A549 (cell line): Measurements from ENCODE around the gene GINS1. TPM values are rescaled to one million over a fixed set of nuclear protein-coding genes. Genes with fewer than 3 reads are reported as not detected.

Source experiments
- ATAC-seq, 2 experiments: fragments of 200-7000 bp in 1 of 2; fragments of >200 bp in 1 of 2; cut with Nextera tagmentation in 1 of 2; cut with Tn5 transposase in 1 of 2; 3 replicates each; pipeline versions ENCODE4 v1.8.0 to v1.9.1; 2018 to 2020; ENCODE audit warnings: mild to moderate bottlenecking in 1 of 2, moderate library complexity in 1 of 2
- CTCF ChIA-PET: fragments of 300-600 bp; sonication (Branson Sonifier 250); formaldehyde crosslinking; extraction: SDS; loops from one replicate; lab custom pipeline; 2021; ENCODE audit warnings: antibody characterized with exemption, inconsistent platforms; lab: Yijun Ruan, JAX
- POLR2A ChIA-PET: fragments of 350-600 bp; formaldehyde crosslinking; extraction: SDS; loops from one replicate; lab custom pipeline; 2021; ENCODE audit warnings: antibody characterized with exemption, inconsistent platforms; lab: Yijun Ruan, JAX
- DNase-seq, 2 experiments: peaks; one replicate each; pipeline versions ENCODE4 v3.0.0 to v3.0.0-alpha.2; 2011 to 2016; ENCODE audit warnings: low read depth in 1 of 2, low spot score in 1 of 2
- FAIRE-seq: peaks from 2 replicates; lab custom pipeline; 2011; peaks lifted over from hg19 to GRCh38; lab: Jason Lieb, UNC
- H3K27ac ChIP-seq, 2 experiments: fragments of >200 bp; sonication (Bioruptor Twin); formaldehyde crosslinking; 3 replicates each; pipeline ENCODE4 v1.5.1; 2016 to 2017
- H3K4me1 ChIP-seq: fragments of >200 bp; sonication (Bioruptor Twin); formaldehyde crosslinking; 3 replicates; pipeline ENCODE4 v1.6.1; 2016
- H3K4me2 ChIP-seq: fragments of >200 bp; sonication (Bioruptor Twin); formaldehyde crosslinking; 3 replicates; pipeline ENCODE4 v1.6.1; 2016
- H3K4me3 ChIP-seq: fragments of >200 bp; sonication (Bioruptor Twin); formaldehyde crosslinking; 3 replicates; pipeline ENCODE4 v1.5.1; 2016
- H3K9me3 ChIP-seq: fragments of >200 bp; sonication (Bioruptor Twin); formaldehyde crosslinking; 3 replicates; pipeline ENCODE4 v1.6.1; 2016
- MYC ChIP-seq: IDR thresholded peaks from 2 replicates; pipeline ENCODE4 v1.6.1; 2012; ENCODE audit warnings: mild to moderate bottlenecking, inconsistent platforms, low read length, improper control_type of control experiment, borderline replicate concordance
- TP53 ChIP-seq: fragments of 250-450 bp; sonication (Bioruptor Pico); IDR thresholded peaks from 2 replicates; pipeline ENCODE4 v1.5.0; 2021; ENCODE audit warnings: mild to moderate bottlenecking, moderate library complexity
- ZNF302 ChIP-seq: fragments of 250-450 bp; sonication (Bioruptor Pico); IDR thresholded peaks from 2 replicates; pipeline ENCODE4 v1.9.0; 2021; ENCODE audit warnings: inconsistent platforms, mild to moderate bottlenecking, moderate library complexity
- WGBS: methylation state at CpG from one replicate; pipeline ENCODE4 v1.1.6; 2017; ENCODE audit errors: missing lambda C conversion rate; 5-methylcytosine and 5-hydroxymethylcytosine counted together
- polyA plus RNA-seq, 4 experiments: library from polyadenylated mRNA; depleted of rRNA in 3 of 4; stranded (reverse); fragments of >200 nt; fragmentation: RNase III in 1 of 4; extraction: RNeasy Plus Mini Kit Qiagen cat#74134 plus additional on column Dnase treatment in 1 of 4; gene quantifications; 2 replicates in 3 of 4; 3 replicates in 1 of 4; pipeline ENCODE4 v1.2.3, GENCODE V29; 2011 to 2017

Gene GINS1
- polyA plus RNA-seq, 2 of the 4 experiments (the other 2 are of a cell fraction) = 34.2 to 46.4 TPM

DNA sequence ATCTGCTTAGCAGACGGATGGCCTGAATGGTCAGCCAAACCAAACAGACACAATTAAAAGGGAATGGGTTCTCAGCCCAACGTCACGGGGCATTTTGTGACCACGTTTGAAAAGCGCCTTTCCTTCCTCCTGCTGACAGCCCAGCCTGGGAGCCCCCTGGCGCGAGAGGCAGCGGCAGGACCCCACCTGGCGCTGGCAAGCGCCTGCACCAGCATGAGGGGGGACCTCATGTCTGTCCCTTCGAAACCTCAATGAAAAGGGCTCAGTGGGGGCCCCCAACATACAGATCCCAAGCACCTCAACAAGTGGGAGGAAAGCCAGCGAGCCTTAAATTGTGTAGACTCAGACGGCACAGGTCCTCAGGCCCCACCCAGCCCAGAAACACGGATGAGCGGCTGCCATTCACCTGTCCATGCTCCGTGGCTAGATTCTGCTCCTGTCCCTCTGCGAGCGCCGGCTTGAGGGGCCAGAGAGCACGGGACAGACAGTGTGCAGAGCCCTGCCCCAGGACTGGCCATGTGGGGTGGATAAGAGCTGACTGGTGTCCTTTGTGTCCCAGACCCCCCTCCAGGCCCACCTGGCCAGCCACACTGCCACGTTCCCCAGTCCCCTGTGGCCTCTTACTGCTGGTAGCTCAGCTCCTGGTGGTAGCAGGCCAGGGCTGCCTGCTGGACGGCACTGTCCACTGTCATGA lies 90.3 kb downstream of the GINS1 start:
- CTCF ChIA-PET = interaction anchor here (1.1 to 1.4 kb wide), 2 partner anchors 11 to 19 kb away, joined by 3 to 4 read pairs; no protein-coding TSS in a partner anchor
- no peak overlapping the region for H3K27ac ChIP-seq

More for the DNA sequence above, 90.3 kb downstream of the GINS1 start:
- ATAC-seq = no peak
- Histone ChIP-seq H3K4me1 (no peaks in the 10 kb centered on the region), H3K4me3 (no peak overlapping the region), H3K4me2 (no peak overlapping the region)
- 92% methylated on average over 22 of the region's 22 CpGs for WGBS
- TF ChIP-seq TP53 (CRISPR knock-in tag) (no peak), ZNF302 (CRISPR knock-in tag) (no peak), MYC (no peak)
- TF ChIP-seq, all 56 proteins: peak for 0
- DNase-seq = no peak
- H3K9me3 ChIP-seq = no peaks in the 10 kb centered on the region
- POLR2A ChIA-PET = no interaction called here
- no peak for FAIRE-seq

Other genes starting within 250 kb of the GINS1 start
- 85.7 and 95.4 TPM in 2 replicates for gene ENTPD6, start 212.0 kb upstream of the GINS1 start, polyA plus RNA-seq (2011; rRNA removed)
- 86.9 to 90.0 TPM (median 87.0 TPM) in 3 replicates for gene ENTPD6, start 212.0 kb upstream of the GINS1 start, polyA plus RNA-seq (2017; fragmentation: RNase III; extraction: RNeasy Plus Mini Kit Qiagen cat#74134 plus additional on column Dnase treatment)
- 100 and 113 TPM in 2 replicates for gene PYGB, start 159.6 kb upstream of the GINS1 start, polyA plus RNA-seq (2011; rRNA removed)
- gene PYGB, start 159.6 kb upstream of the GINS1 start, polyA plus RNA-seq (2017; fragmentation: RNase III; extraction: RNeasy Plus Mini Kit Qiagen cat#74134 plus additional on column Dnase treatment) = 85.5 to 93.7 TPM (median 93.2 TPM) in 3 replicates
- 54.3 and 59.1 TPM in 2 replicates for gene ABHD12, start 16.8 kb upstream of the GINS1 start, polyA plus RNA-seq (2011; rRNA removed)
- 87.3 to 101 TPM (median 96.4 TPM) in 3 replicates for gene ABHD12, start 16.8 kb upstream of the GINS1 start, polyA plus RNA-seq (2017; fragmentation: RNase III; extraction: RNeasy Plus Mini Kit Qiagen cat#74134 plus additional on column Dnase treatment)
- 15.3 and 22.4 TPM in 2 replicates for gene NINL, start 177.9 kb downstream of the GINS1 start, polyA plus RNA-seq (2011; rRNA removed)
- gene NINL, start 177.9 kb downstream of the GINS1 start, polyA plus RNA-seq (2017; fragmentation: RNase III; extraction: RNeasy Plus Mini Kit Qiagen cat#74134 plus additional on column Dnase treatment) = 13.2 to 23.4 TPM (median 20.2 TPM) in 3 replicates
- 11.4 and 12.2 TPM in 2 replicates for gene NANP, start 216.3 kb downstream of the GINS1 start, polyA plus RNA-seq (2011; rRNA removed)
- 10.2 to 11.2 TPM (median 11.2 TPM) in 3 replicates for gene NANP, start 216.3 kb downstream of the GINS1 start, polyA plus RNA-seq (2017; fragmentation: RNase III; extraction: RNeasy Plus Mini Kit Qiagen cat#74134 plus additional on column Dnase treatment)